IPS-NIHi11 (cell line): ENCODE results near the gene NPM1.

Experiments used
- DNase-seq: peaks from one replicate; pipeline ENCODE4 v3.0.0; 2012; ENCODE audit warnings: mixed read lengths, low spot score

The NPM1 gene

GRCh38 chr5:171428168-171428696, 40.6 kb downstream of the NPM1 start:
- no peak for DNase-seq

GRCh38 chr5:171428809-171429542, 41.3 kb downstream of the NPM1 start:
- DNase-seq, result no peak

DNA sequence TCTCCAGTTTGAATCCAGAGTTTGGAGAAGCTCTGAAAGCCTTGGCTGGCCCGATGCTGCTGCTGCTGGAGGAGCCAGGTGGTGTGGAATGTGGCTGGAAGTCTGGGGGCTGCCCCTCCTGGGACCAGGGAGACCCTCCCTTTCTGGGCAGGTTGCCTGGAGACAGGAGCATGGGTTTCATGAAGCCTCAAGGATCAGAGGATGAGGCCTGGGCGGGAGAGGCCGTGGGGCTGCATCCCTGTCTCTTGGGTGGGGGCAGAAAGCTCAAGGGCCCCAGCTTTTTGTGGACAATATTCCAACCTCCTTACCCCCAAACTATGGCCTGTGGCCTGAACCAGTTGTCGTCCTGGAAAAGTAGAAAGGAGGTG, 41.9 kb downstream of the NPM1 start:
- DNase-seq, result no peak

DNA sequence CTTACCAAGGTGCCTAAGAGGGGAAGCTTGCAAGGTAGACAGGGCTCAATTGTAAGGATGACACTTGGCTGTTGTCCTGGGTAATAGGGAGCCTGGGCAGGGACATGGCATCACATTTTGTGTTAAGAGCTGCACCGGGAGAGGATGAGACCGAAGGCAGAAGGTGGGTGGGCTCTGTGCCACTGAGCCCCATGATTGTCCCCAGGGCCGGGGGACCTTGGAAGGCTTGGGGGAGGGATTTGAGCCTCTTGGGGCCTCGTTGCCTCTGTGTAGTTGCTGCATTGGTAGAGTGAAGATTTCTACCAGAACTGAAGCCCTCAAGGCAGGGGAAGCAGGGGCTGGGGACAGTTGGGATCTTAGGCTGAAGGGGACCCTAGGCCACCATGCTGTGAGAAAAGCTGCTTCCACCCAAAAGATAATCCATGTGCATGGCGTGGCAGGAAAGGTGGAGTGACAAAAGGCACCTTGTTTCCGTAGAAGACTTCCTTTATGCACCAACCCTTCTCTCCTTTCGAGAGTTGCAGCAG, 43.7 kb downstream of the NPM1 start:
- no peak for DNase-seq

DNA sequence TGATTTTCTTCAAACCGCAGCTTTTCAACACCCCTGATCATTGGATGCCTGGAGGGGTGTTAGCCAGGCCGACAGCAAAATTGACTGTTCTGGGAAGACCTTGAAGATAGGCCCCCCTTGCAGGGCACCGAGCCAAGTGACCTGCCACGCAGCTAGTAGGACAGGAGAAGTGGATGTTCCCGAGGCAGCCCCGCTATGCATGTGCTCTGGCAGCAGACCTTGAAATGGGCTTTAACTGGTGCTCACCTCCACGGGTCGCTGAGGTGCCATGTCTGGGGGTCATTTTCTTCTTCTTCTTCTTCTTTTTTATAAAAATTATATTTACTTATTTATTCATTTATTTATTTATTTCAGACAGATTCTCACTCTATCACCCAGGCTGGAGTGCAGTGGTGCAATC, 44.4 kb downstream of the NPM1 start:
- DNase-seq, result no peak

GRCh38 chr5:171432583-171433351, 45.1 kb downstream of the NPM1 start:
- no peak for DNase-seq

GRCh38 chr5:171433352-171433698, 45.7 kb downstream of the NPM1 start:
- no peak for DNase-seq

GRCh38 chr5:171433982-171434676, 46.5 kb downstream of the NPM1 start:
- no peak for DNase-seq

DNA sequence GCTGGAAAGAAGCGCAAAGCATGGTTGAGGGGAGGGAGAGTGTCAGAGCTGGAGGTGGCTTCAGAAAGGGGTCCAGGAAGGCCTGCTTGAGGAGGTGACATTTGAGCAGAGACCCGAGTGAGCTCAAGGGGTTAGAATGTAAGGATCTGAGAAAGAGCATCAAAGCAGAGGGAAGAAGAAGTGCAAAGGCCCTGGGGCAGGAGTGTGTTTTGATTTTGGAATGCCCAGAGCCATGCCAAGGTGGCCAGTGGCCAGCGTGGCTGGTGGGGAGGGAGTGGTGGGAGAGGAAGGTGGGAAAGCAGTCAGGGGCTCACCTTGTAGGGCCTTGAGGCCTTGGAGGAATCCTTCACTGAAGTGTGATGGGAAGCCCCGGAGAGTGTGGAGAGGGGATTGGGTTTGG, 47.2 kb downstream of the NPM1 start:
- no peak for DNase-seq

- no peak for DNase-seq
Measured at GRCh38 chr5:171435908-171436307, 48.3 kb downstream of the NPM1 start.

DNA sequence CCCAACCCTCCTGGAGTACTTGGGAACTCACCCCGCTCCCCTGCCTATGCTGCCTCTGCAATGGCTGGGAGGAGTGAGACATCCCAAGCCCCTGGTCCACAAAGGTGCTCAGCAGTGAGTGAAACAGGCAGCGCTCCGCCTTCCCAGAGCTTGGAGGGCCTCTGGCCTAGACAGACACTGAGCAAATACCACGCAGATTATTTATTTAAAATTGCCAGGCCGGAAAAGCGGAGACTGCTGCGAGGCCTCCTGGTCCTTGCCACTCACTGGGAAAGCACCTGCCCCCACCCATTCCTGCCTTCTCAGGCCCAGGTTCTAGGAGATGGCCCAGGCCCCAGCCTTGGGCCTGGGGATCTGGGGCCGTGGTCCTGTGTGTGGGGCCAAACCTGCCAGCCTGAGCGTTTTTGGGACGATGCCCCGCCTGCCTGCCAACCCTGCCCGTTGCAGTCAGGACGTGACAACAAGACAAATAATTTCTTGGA, 49.2 kb downstream of the NPM1 start:
- no peak for DNase-seq

- DNase-seq, result peak; percentile 52
Measured at GRCh38 chr5:171437286-171437821, 49.7 kb downstream of the NPM1 start.

DNA sequence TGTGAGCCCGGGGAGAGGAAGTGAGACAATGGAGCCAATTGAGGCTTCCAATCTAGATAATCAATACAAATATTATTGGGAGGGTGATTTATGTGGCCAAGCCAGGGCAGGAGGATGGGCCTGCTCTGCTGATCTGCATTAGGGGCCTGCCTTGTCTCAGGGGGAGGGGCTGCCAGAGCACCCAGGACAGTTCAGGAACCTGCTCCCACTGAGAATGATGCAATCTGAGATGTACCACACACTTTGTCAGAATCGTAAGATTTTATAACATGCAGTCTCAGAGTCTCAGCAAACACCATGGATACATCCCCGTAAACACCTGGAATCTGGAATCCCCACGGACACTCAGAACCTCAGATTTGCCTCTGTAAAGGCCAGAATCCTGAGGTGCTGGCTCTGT, 51.1 kb downstream of the NPM1 start:
- DNase-seq, result no peak

- DNase-seq, result no peak
Measured at GRCh38 chr5:171441246-171441791, 53.7 kb downstream of the NPM1 start.

DNA sequence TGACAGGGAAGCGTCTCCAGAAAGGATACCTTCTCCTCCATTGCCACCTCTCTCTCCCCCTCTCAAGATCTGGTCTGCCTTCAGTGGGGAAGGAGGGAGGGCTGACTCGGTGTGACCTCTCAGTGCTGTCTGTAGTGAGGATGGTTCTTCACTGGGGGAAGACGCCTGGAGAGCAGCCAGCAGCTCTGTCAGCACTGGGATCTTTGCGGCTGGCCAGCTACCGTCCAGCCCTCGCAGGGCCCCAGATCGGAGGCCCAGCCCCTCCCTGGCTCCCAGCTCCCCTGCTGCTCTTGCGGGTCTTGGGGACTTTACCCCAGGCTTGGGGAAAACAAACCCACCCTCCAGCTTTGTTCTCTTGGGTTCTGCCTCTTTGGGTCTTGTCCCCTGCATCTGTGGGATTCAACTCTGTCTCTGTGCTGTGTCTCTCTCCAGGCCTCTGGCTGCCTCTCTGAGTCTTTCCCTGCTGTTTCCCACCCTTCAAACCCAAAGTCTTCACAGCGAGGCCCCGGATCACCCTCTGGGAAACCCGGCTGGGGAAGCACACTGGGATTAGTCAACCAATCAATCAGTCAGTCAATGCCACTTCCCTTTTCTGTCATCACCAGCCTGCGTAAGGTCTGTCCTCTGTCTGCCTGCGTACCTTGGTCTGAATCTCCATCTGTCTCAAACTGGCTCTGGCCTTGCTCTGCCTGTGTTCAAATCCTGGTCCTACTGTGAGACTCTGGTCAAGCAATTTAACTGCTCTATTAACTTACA, 54.8 kb downstream of the NPM1 start:
- DNase-seq, result no peak

- DNase-seq, result no peak
Measured at GRCh38 chr5:171444582-171444981, 56.9 kb downstream of the NPM1 start.

GRCh38 chr5:171445644-171446516, 58.2 kb downstream of the NPM1 start:
- no peak for DNase-seq

- DNase-seq, result no peak
Measured at GRCh38 chr5:171447226-171447625, 59.6 kb downstream of the NPM1 start.

- DNase-seq, result no peak
Measured at GRCh38 chr5:171449426-171449825, 61.8 kb downstream of the NPM1 start.
